HepG2 (cell line): ENCODE data around the gene FAM83F. TPM values are rescaled to one million over a fixed set of nuclear protein-coding genes. Genes with fewer than 3 reads are reported as not detected.

Experiments
- ATAC-seq: fragments of 200-7000 bp; cut with Tn5 transposase; 3 replicates; pipeline ENCODE4 v1.9.1; 2020; ENCODE audit warnings: mild to moderate bottlenecking, moderate library complexity
- BruUV-seq: library from RNA; stranded (reverse); fragments of 400-500 nt; replicated peaks from 2 replicates; lab custom pipeline; 2021; lab: Mats Ljungman, UMichigan
- CTCF ChIA-PET: fragments of 300-600 bp; formaldehyde crosslinking; extraction: SDS; loops from one replicate; lab custom pipeline; 2021; ENCODE audit warnings: low total read pairs, inconsistent platforms, low intra/inter-chr PET ratio; lab: Yijun Ruan, JAX
- POLR2A ChIA-PET: fragments of 350-600 bp; sonication (Branson Sonifier 250); formaldehyde crosslinking; loops from one replicate; lab custom pipeline; 2020; ENCODE audit warnings: antibody characterized with exemption, inconsistent platforms; lab: Yijun Ruan, JAX
- DNase-seq: peaks from one replicate; pipeline ENCODE4 v3.0.0-alpha.2; 2015; ENCODE audit warnings: low spot score
- FAIRE-seq: peaks from 3 replicates; lab custom pipeline; 2011; peaks lifted over from hg19 to GRCh38; lab: Jason Lieb, UNC
- H2AFZ ChIP-seq: one replicate; pipeline ENCODE4 v1.6.1; 2011; ENCODE audit warnings: low read length, inconsistent platforms
- H3K27ac ChIP-seq: fragments of 300-600 bp; 3 replicates; pipeline ENCODE4 v1.8.0; 2011; ENCODE audit warnings: mixed run types, mild to moderate bottlenecking, mixed read lengths, low read length, inconsistent platforms; ENCODE audit not compliant: insufficient read depth; ENCODE audit errors: extremely low read length
- H3K27me3 ChIP-seq, 2 experiments: fragments of 200-600 bp in 1 of 2; 2 replicates in 1 of 2; 3 replicates in 1 of 2; pipeline versions ENCODE4 v1.6.0 to v1.8.0; 2011; ENCODE audit warnings: low read length in 2 of 2, mild to moderate bottlenecking in 2 of 2, moderate library complexity in 2 of 2, inconsistent platforms in 1 of 2; ENCODE audit not compliant: insufficient read depth in 2 of 2, control insufficient read depth in 1 of 2
- H3K36me3 ChIP-seq, 2 experiments: fragments of 200-600 bp in 1 of 2; replicated peaks in 1 of 2; 2 replicates in 1 of 2; 3 replicates in 1 of 2; pipeline versions ENCODE4 v1.5.1 to v1.8.0; 2011; ENCODE audit warnings: low read length in 2 of 2, inconsistent platforms in 1 of 2; ENCODE audit not compliant: insufficient read depth in 2 of 2, control insufficient read depth in 1 of 2
- H3K4me1 ChIP-seq: 2 replicates; pipeline ENCODE4 v1.5.1; 2012; ENCODE audit warnings: low read length, inconsistent platforms; ENCODE audit not compliant: insufficient read depth
- H3K4me2 ChIP-seq: 2 replicates; pipeline ENCODE4 v1.6.0; 2011; ENCODE audit warnings: low read depth, low read length, inconsistent platforms
- H3K4me3 ChIP-seq, 3 experiments: fragments of 200-600 bp in 1 of 3; sonication (generic), shearing (Covaris generic) in 1 of 3; replicated peaks in 1 of 3; 2 replicates each; pipeline ENCODE4 v1.5.1; 2011 to 2016; ENCODE audit warnings: low read length in 3 of 3, inconsistent platforms in 2 of 3, low read depth in 2 of 3, mild to moderate bottlenecking in 2 of 3, control low read depth in 1 of 3, mixed read lengths in 1 of 3; ENCODE audit not compliant: insufficient read depth in 1 of 3
- H3K79me2 ChIP-seq: one replicate; pipeline ENCODE4 v1.6.1; 2011; ENCODE audit warnings: low read length, inconsistent platforms; ENCODE audit not compliant: insufficient read depth
- H3K9ac ChIP-seq: 2 replicates; pipeline ENCODE4 v1.6.0; 2011; ENCODE audit warnings: mild to moderate bottlenecking, low read depth, low read length, inconsistent platforms; ENCODE audit not compliant: insufficient read depth
- H3K9me3 ChIP-seq: 2 replicates; pipeline ENCODE4 v1.5.1; 2012; ENCODE audit warnings: mild to moderate bottlenecking, low read length
- H4K20me1 ChIP-seq: 2 replicates; pipeline ENCODE4 v1.6.0; 2011; ENCODE audit warnings: inconsistent platforms, mild to moderate bottlenecking, low read length, moderate library complexity; ENCODE audit not compliant: insufficient read depth
- CCAR2 ChIP-seq: fragments of 200-400 bp; formaldehyde crosslinking; optimal IDR thresholded peaks from 2 replicates; pipeline ENCODE3; 2018; ENCODE audit warnings: low read depth, mild to moderate bottlenecking, low read length, moderate library complexity
- FOXA1 ChIP-seq, 2 experiments: fragments of 450-650 bp in 1 of 2; sonication (generic) in 1 of 2; formaldehyde crosslinking in 1 of 2; IDR thresholded peaks; 2 replicates each; pipeline versions ENCODE4 v1.4.0 to v1.6.1; 2016 to 2020; ENCODE audit warnings: missing genetic modification reagents in 1 of 2
- MYPOP ChIP-seq: sonication (generic); formaldehyde crosslinking; IDR thresholded peaks from 2 replicates; pipeline ENCODE4 v1.8.1; 2023; ENCODE audit warnings: mild to moderate bottlenecking, moderate library complexity, missing genetic modification reagents
- NKX3-1 ChIP-seq: sonication (generic); formaldehyde crosslinking; IDR thresholded peaks from 2 replicates; pipeline ENCODE4 v1.5.0; 2020; ENCODE audit warnings: missing genetic modification reagents
- ZBTB4 ChIP-seq: sonication (generic); formaldehyde crosslinking; IDR thresholded peaks from 2 replicates; pipeline ENCODE4 v1.4.0; 2020; ENCODE audit warnings: missing genetic modification reagents, mild to moderate bottlenecking, borderline replicate concordance
- ZHX1 ChIP-seq: sonication (generic); formaldehyde crosslinking; IDR thresholded peaks from 2 replicates; pipeline ENCODE4 v1.8.1; 2022; ENCODE audit warnings: low read depth, mild to moderate bottlenecking, missing genetic modification reagents
- WGBS: methylation state at CpG from one replicate; pipeline ENCODE4 v1.1.6; 2017; ENCODE audit warnings: low lambda C conversion rate; 5-methylcytosine and 5-hydroxymethylcytosine counted together
- in situ Hi-C: cut with HindIII; loops from 2 replicates; pipeline ENCODE4 v1.10.0; 2017; ENCODE audit warnings: low pct_unique_long_range_greater_than_20kb; ENCODE audit not compliant: extremely low pct_ligation_motif_present
- intact Hi-C: fragments of 100-400 bp; cut with micrococcal nuclease; formaldehyde crosslinking; loops from one replicate; pipeline ENCODE4 v1.10.0; 2022; ENCODE audit not compliant: unreplicated experiment
- polyA plus RNA-seq, 8 experiments: library from polyadenylated mRNA; depleted of rRNA in 3 of 8; stranded (reverse) in 7 of 8; unstranded in 1 of 8; fragments of >200 nt; fragmentation: Illumina TruSeq in 4 of 8; extraction: Trizol in 4 of 8; gene quantifications; 2 replicates each; pipeline versions ENCODE4 v1.2.1 to v1.2.3, GENCODE V29; 2011 to 2016; ENCODE audit warnings: low read depth in 4 of 8, missing spikeins in 1 of 8, mixed read lengths in 1 of 8; ENCODE audit not compliant: insufficient read depth in 1 of 8
- total RNA-seq, 5 experiments: library from RNA; depleted of rRNA; stranded (reverse); fragments of >200 nt; fragmentation: Illumina TruSeq; extraction: Trizol; gene quantifications; 2 replicates each; pipeline ENCODE4 v1.2.3, GENCODE V29; 2016; ENCODE audit warnings: low read depth in 1 of 5
- TF ChIP-seq, protein P1 (sequence below): sonication (generic); formaldehyde crosslinking; conservative IDR thresholded peaks from 2 replicates; pipeline ENCODE4 v1.8.1; 2023; ENCODE audit warnings: missing genetic modification reagents

The FAM83F gene
- total and polyA plus RNA-seq, 2 of the 13 experiments (the other 11 are each of a cell fraction or from before 2014, with no cell fraction given) = not detected

GRCh38 chr22:39997421-39997820 lies 2.7 kb downstream of the FAM83F start:
- intact Hi-C loops = no loop called here
- ChIA-PET POLR2A (no interaction called here), CTCF (no interaction called here)
- no peak for DNase-seq
- Histone ChIP-seq H3K79me2 (no peaks in the 10 kb centered on the region), H2AFZ (no peak overlapping the region), H4K20me1 (no peaks in the 10 kb centered on the region), H3K27ac (no peak overlapping the region), H3K4me1 (peaks cover 53% of the 10 kb centered on the region), H3K4me3 (no peak overlapping the region), H3K27me3 (peaks cover 3 to 26% of the 10 kb centered on the region in 2 experiments; a peak in 3 of 5 replicates), H3K9ac (no peak overlapping the region), H3K4me2 (no peak overlapping the region), H3K9me3 (no peaks in the 10 kb centered on the region), H3K36me3 (no peaks in the 10 kb centered on the region)
- TF ChIP-seq MYPOP = no peak
- TF ChIP-seq ZHX1 (CRISPR knock-in tag) = no peak
- no peak for TF ChIP-seq ZBTB4 (CRISPR knock-in tag)
- TF ChIP-seq, protein P1, sequence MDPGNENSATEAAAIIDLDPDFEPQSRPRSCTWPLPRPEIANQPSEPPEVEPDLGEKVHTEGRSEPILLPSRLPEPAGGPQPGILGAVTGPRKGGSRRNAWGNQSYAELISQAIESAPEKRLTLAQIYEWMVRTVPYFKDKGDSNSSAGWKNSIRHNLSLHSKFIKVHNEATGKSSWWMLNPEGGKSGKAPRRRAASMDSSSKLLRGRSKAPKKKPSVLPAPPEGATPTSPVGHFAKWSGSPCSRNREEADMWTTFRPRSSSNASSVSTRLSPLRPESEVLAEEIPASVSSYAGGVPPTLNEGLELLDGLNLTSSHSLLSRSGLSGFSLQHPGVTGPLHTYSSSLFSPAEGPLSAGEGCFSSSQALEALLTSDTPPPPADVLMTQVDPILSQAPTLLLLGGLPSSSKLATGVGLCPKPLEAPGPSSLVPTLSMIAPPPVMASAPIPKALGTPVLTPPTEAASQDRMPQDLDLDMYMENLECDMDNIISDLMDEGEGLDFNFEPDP (CRISPR knock-in tag) = no peak
- no peak for TF ChIP-seq NKX3-1 (CRISPR knock-in tag)
- no peak for TF ChIP-seq CCAR2
- no peak for TF ChIP-seq FOXA1 (IDR thresholded peaks at IDR 0.05)
- no peak for TF ChIP-seq FOXA1 (CRISPR knock-in tag; IDR thresholded peaks at IDR 0.05)
- in situ Hi-C loops = no loop called here
- no peak for ATAC-seq
- FAIRE-seq = no peak
- BruUV-seq = no TSS peak
- 56% methylated on average over 3 of the region's 3 CpGs for WGBS
